ENCODE data around the gene PMM1. TPM values are rescaled to one million over a fixed set of nuclear protein-coding genes. Genes with fewer than 3 reads are reported as not detected.

Gene PMM1
- total and polyA plus RNA-seq, 8 donors = 36.5 to 56.7 (median 50.5) TPM

DNA sequence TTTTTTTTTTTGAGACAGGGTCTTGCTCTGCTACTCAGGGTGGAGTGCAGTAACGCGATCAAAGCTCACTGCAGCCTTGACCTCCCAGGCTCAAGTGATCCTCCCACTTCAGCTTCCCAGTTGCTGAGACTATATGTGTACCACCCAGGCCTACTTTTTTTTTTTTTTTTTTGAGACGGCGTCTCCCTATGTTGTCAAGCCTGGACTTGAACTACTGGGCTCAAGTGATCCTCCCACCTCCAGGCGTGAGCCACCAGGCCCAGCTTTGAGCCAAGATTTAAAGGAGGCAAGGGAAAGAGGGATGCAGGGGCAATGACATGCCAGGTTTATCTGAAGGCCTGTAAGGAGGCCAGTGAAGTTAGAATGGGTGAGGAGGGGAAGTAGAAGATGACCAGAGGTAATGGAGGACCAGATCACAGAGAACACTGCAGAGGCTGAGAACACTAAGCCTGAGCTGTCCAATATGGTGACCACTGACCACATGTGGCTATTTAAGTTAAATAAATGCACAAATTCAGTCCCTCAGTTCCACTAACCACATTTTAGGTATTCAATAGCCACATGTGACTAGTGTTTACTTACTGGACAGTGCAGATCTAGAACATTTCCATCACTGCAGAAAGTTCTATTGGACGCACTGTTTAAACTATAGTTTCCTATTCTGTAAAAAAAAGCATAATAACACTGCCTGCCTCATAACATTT is 23.1 kb upstream of the PMM1 start:
- no peaks in the 10 kb centered on the region for H3K9me3 ChIP-seq
- TF ChIP-seq, protein P1, sequence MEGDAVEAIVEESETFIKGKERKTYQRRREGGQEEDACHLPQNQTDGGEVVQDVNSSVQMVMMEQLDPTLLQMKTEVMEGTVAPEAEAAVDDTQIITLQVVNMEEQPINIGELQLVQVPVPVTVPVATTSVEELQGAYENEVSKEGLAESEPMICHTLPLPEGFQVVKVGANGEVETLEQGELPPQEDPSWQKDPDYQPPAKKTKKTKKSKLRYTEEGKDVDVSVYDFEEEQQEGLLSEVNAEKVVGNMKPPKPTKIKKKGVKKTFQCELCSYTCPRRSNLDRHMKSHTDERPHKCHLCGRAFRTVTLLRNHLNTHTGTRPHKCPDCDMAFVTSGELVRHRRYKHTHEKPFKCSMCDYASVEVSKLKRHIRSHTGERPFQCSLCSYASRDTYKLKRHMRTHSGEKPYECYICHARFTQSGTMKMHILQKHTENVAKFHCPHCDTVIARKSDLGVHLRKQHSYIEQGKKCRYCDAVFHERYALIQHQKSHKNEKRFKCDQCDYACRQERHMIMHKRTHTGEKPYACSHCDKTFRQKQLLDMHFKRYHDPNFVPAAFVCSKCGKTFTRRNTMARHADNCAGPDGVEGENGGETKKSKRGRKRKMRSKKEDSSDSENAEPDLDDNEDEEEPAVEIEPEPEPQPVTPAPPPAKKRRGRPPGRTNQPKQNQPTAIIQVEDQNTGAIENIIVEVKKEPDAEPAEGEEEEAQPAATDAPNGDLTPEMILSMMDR (IDR thresholded peaks at IDR 0.05) = no peak
- no peak for ATAC-seq
- no peak for DNase-seq
- H3K4me3 ChIP-seq = no peak overlapping the region
- no peak overlapping the region for H3K27ac ChIP-seq
- peaks cover 0 to 17% of the 10 kb centered on the region in 2 donors for H3K36me3 ChIP-seq
- H3K4me1 ChIP-seq = no peaks in the 10 kb centered on the region
- intact Hi-C loops (cut with DNase I) = no loop called here
- no peaks in the 10 kb centered on the region for H3K27me3 ChIP-seq

- TF ChIP-seq, protein P1 (IDR thresholded peaks at IDR 0.05) = no peak
- H3K36me3 ChIP-seq = peaks cover 0 to 60% of the 10 kb centered on the region in 2 donors
- no peaks in the 10 kb centered on the region for H3K4me1 ChIP-seq
- intact Hi-C loops (cut with DNase I) = no loop called here
- ATAC-seq = no peak
- H3K27ac ChIP-seq = no peak overlapping the region
- no peak for DNase-seq
- H3K9me3 ChIP-seq = no peaks in the 10 kb centered on the region
- no peaks in the 10 kb centered on the region for H3K27me3 ChIP-seq
- no peak overlapping the region for H3K4me3 ChIP-seq
Measured at GRCh38 chr22:41608386-41608785, 18.7 kb upstream of the PMM1 start.

- H3K4me1 ChIP-seq = no peaks in the 10 kb centered on the region
- no peaks in the 10 kb centered on the region for H3K9me3 ChIP-seq
- ATAC-seq (no peak), DNase-seq (no peak)
- TF ChIP-seq, protein P1 (IDR thresholded peaks at IDR 0.05) = no peak
- H3K27me3 ChIP-seq = no peaks in the 10 kb centered on the region
- intact Hi-C loops (cut with DNase I) = no loop called here
- peaks cover 0 to 86% of the 10 kb centered on the region in 2 donors for H3K36me3 ChIP-seq
- no peak overlapping the region for H3K4me3 ChIP-seq
- no peak overlapping the region for H3K27ac ChIP-seq
Measured at GRCh38 chr22:41603873-41604332, 14.3 kb upstream of the PMM1 start.

GRCh38 chr22:41600976-41601375 is 11.3 kb upstream of the PMM1 start:
- no peaks in the 10 kb centered on the region for H3K9me3 ChIP-seq
- intact Hi-C loops (cut with DNase I) = no loop called here
- H3K36me3 ChIP-seq = peaks cover 0 to 62% of the 10 kb centered on the region in 2 donors

More at GRCh38 chr22:41600976-41601375, 11.3 kb upstream of the PMM1 start:
- Histone ChIP-seq H3K4me3 (no peak overlapping the region), H3K27ac (no peak overlapping the region), H3K4me1 (no peaks in the 10 kb centered on the region), H3K27me3 (no peaks in the 10 kb centered on the region)
- ATAC-seq (no peak), DNase-seq (peak in 1 of 4 donors; percentile 53)
- TF ChIP-seq, protein P1 (IDR thresholded peaks at IDR 0.05) = no peak
